GM21825 (cell line): ENCODE measurements around the gene ASPN.

Source experiments
- ATAC-seq: cut with Tn5 transposase; IDR thresholded peaks from one replicate; pipeline ENCODE4 v1.9.1; 2021; ENCODE audit warnings: mild to moderate bottlenecking, moderate library complexity; ENCODE audit not compliant: unreplicated experiment

ASPN gene

GRCh38 chr9:92506184-92506857 is 24.0 kb upstream of the ASPN start:
- ATAC-seq = no peak

DNA sequence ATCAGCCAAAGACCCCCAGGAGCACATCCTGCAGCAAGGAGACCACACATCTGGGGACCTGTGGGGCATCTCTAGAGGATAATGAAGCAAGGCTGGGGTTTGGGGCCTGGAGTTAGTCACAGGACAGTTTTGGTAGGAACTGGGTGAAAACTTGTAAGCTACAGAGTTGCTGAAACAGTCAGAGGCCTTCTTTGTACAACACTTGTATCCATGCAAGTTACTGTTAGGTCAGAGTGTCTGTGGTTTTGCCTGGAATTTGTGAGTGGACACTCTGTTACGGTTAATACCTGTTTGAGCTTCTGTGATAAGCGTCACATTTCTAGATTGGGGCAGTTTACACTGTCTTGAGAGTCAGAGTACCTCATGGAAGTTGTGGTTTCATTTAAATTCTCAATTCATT is 22.6 kb upstream of the ASPN start:
- no peak for ATAC-seq

- ATAC-seq = no peak
Observed at GRCh38 chr9:92503156-92503555, 20.9 kb upstream of the ASPN start.

DNA sequence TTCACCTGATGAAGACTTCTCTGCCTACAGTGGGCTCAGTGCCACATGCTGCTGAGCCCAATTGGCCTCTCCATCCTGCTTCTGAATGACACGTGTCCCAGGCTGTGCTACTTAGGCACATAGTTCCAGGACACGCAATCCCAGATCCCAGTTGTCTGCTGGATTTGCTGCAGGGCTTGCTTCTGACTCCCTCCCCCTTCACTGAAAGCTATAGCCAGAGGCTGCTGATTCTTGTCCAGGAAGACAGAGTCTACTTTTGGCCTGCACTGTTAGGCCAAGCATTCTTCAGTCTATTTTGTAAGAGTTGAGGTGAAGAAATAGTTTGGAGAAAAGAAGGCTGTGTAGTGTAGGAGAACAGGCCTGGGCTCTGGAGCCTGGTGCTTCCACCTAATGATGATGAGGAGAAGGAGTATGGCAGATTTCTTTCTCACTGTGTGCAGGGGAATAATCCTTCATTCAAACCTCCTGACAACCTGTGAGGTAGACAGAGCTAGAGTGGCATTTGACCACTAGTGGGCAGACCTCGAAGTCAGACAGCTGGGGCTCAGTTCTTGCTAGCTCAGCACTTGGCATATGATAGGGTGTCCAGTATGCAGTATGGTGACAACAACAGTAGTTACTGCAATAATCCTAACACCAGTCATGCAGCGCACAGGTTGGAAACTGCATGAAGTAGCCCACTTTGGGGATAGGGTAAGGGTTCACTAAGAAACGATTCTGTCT is 19.5 kb upstream of the ASPN start:
- ATAC-seq = no peak

DNA sequence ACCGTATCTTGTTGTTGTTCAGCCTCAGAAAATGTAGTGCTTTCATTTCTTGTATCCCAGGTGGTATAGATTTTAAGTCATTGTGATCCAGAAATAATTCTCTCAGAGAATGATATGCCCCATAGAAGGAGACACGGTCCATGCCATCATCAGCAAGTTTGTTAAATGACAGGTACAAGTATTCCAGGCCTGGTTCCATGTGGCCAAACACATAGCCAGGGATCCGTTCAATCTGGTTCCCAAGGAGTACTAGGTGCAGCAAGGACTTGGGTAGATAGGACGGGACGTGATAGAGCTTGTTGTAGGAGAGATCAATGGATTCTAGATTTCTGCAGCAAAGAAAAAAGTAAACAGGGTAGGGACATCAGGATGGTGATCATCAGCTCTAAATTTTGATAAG is 18.4 kb upstream of the ASPN start:
- ATAC-seq = no peak

GRCh38 chr9:92499701-92500100 is 17.4 kb upstream of the ASPN start:
- no peak for ATAC-seq

DNA sequence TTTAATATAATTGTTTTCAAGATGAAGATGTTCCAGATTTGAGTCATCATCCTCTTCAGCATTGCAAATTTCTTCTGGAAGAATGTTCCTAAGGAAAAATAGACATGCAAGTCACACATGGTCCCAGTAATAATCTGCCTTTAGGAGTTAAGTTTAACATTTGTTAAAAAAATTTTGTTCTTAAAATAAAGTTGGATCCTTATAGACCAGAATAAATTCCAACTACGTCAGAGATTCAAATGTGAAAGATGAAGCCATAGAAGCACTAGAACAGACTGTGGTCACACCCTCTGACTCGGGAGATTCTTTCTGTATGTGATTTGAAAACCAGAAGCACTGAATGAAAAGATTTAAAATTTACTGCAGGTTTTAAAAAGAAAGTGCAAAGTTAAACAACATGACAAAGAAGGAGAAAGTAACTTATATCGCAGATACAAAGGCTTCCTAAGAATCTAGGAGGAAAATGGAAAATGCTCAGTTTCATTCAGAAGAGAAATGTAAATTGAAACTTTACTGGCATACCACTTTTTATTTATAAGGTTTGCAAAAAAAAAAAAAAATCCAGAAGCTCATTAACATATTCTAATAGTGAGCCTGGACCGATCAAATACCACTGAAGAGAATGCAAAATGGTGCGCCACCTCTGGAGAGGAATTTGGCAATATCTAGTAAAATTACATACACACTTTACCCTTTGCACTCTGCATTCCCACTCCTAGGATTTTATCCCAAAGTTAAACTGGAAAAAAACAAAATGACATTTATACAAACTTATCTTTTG is 14.3 kb upstream of the ASPN start:
- ATAC-seq = no peak

- no peak for ATAC-seq
Observed at GRCh38 chr9:92494856-92495255, 12.6 kb upstream of the ASPN start.

- ATAC-seq = no peak
Observed at GRCh38 chr9:92493749-92494387, 11.6 kb upstream of the ASPN start.

GRCh38 chr9:92492781-92493401 is 10.6 kb upstream of the ASPN start:
- no peak for ATAC-seq

GRCh38 chr9:92488681-92489550 is 6.6 kb upstream of the ASPN start:
- ATAC-seq = no peak

- ATAC-seq = no peak
Observed at GRCh38 chr9:92486371-92486770, 4.1 kb upstream of the ASPN start.

GRCh38 chr9:92484563-92484962 is 2.3 kb upstream of the ASPN start:
- ATAC-seq = no peak

DNA sequence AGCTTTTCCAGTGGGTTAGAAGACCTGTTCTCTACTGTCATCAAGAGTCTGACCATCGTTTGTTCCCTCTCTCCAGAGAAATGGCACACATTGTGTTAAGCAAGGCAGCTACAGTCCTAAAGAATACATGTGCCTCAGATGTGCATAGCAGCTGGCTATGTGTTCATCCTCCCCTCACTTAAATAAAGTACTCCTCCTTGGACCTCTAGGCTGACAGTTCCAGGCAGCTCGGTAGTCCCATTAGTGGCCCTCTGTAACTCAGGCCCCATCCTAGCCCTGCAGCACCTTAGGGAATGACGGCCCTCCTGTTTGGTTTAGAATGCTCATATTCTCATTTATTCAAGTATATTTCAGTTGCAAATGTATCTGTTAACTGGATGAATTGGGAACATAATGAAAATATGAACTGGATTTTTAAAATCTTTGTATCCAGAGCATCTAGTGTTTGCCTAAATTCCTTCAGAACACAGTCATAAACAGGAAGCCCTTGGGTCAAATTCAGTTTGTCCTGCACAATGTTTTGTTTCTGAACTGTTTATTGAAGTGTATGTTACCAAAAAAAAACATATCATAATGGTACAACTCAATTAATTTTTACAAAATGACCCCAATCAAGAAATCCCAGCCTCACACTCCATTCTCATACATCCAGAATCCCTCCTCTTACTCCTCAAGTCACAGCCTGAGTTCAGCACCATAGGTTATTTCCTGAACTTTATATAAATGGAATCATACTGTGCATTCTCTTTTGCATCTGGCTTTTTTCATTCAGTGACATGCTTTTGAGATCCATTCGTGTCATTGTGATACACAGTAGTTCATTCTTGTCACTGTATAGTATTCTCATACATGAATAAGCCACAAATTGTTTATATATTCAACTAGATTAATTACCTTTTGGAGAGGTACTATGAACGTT is 1.6 kb upstream of the ASPN start:
- ATAC-seq = no peak

GRCh38 chr9:92482805-92483204 is 499 bp upstream of the ASPN start:
- no peak for ATAC-seq

DNA sequence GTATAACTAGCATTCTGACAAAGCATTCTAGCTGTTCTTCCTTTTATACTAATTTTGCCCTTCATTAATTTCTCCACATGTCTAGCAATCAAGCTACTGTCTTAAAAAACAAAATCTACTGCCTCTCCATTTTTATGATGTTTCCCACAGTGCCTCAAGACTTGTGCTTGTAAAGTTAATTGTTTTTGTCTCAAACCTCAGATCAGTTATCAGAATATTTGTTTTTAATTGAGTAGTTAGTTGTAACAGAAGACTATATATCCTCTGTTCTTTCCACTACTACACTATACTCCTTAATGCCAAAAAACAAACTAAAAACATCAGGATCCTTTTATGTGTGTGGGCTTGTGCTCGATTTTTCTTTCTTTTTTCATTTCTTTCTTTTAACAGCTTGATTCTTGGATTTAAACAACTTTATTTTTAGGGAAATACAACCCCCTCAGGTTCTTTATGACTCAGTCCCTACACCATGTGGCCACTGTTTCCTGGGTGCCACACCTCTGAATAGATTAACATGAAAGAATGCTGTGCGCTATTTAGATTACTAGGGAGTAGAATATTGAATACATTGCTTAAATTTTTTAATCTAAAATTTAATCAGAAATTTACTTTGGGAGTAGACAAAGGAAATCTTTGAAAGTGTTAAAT is 1.2 kb downstream of the ASPN start:
- ATAC-seq = no peak

DNA sequence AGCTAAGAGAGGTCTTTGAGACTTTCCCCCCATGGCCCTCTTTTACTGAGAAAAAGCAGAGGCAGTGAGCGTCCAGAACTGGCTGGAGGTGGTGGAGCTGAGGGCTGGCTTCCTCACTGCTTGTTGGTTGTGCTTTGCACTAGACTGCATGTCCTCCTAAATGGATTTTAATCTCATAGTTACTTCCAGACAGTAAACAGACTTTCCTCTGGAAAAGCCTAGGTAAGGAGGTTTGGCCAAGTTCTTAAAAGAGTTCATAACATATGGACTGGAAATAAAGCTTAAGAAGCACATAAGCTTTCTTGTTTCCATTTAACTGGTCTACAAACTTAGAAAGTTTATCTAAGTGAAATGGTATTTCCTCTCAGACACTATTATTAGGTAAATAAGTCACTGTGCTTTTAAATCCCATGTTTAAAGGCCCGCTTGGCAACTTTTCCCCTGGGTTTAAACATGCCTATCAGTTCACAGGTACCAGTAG is 2.0 kb downstream of the ASPN start:
- no peak for ATAC-seq

DNA sequence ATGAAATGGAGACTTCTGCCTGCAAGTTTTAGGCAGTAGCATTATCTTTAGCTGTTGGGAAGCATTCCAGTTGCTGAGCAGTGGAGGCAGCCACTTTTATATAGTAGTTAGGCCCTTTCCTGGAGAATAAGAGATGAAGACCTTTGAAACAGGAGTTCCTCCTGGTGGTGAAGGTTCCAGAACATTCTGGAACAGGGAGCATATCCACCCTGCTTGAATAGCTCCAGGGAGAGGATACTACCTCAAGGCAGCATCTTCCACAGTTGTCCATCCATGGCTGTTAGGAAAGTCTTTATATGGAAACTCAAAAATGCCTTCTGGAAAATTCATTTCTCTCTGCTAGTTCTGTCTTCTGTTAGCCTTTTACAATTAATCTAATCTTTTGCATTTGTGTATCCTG is 3.0 kb downstream of the ASPN start:
- no peak for ATAC-seq
